ENCODE results near the gene MCHR1. TPM values are rescaled to one million over a fixed set of nuclear protein-coding genes. Genes with fewer than 3 reads are reported as not detected.

MCHR1 gene, protein sequence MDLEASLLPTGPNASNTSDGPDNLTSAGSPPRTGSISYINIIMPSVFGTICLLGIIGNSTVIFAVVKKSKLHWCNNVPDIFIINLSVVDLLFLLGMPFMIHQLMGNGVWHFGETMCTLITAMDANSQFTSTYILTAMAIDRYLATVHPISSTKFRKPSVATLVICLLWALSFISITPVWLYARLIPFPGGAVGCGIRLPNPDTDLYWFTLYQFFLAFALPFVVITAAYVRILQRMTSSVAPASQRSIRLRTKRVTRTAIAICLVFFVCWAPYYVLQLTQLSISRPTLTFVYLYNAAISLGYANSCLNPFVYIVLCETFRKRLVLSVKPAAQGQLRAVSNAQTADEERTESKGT
- total RNA-seq (1 to 10 TPM in 1 of 2 donors, under 1 TPM in 1; 0.23 to 1.5 TPM), polyA plus RNA-seq (1 to 10 TPM in 1 of 2 donors, under 1 TPM in 1; 0.61 to 2.4 TPM)

DNA sequence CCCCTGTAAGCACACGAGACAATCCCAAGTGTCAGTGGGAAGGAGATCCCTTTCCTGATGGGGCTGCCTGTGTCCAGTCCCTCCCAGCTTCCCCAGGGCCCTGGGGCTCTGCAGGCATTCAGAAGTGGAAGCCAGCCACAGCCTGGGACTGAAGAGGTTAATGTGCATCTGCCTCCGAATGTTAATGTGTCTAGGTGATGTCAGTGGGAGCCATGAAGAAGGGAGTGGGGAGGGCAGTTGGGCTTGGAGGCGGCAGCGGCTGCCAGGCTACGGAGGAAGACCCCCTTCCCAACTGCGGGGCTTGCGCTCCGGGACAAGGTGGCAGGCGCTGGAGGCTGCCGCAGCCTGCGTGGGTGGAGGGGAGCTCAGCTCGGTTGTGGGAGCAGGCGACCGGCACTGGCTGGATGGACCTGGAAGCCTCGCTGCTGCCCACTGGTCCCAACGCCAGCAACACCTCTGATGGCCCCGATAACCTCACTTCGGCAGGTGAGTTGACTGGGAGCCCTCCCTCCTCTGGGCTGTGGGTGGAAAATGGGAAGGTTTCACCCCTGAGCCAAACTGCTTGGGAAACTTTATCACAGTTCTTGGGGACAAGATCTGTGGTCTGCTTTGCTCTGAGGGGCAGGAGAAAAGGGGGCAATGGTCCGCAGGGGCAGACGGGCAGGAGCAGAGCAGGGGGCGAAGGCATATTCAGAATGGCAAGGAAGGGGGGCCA is at the start of gene MCHR1:
MCHR1 (plus strand) TSS at position 236 of the 715 bp plus-strand sequence; CDS start at position 405, 169 bp downstream.
- Histone ChIP-seq H3K27ac (ENCODE audit: low read depth in 1 of 2, low read length in 2 of 2) (peak within 1 kb of the TSS; percentile 67 to 69), H3K9ac (ENCODE audit: low read depth in 1 of 2, low read length in 2 of 2) (no peak within 1 kb of the TSS), H3K4me1 (ENCODE audit: control insufficient read depth in 4 of 4, insufficient read depth in 4 of 4, low read length in 3 of 4) (peaks cover 15 to 46% (median 36%) of the 10 kb centered on the region in 4 donors), H3K4me3 (ENCODE audit: low read depth in 1 of 3, low read length in 3 of 3) (peak within 1 kb of the TSS; percentile 6 to 50 (median 22)), H3K27me3 (ENCODE audit: control insufficient read depth in 4 of 4, insufficient read depth in 4 of 4, low read length in 3 of 4) (no peaks in the 10 kb centered on the region), H3K9me3 (ENCODE audit: control insufficient read depth in 4 of 4, low read length in 3 of 4) (no peaks in the 10 kb centered on the region), H3K36me3 (ENCODE audit: control insufficient read depth in 4 of 4, insufficient read depth in 3 of 4, low read depth in 1 of 4, low read length in 3 of 4) (no peaks in the 10 kb centered on the region)
- TF ChIP-seq EGR1 (IDR thresholded peaks at IDR 0.05; ENCODE audit: low read depth in 2 of 2) (peak; percentile 33 to 88), TAF1 (conservative IDR thresholded peaks at IDR 0.05) (no peak), HNF4A (conservative IDR thresholded peaks at IDR 0.05) (peak in 1 of 2 donors; percentile 45), GABPA (IDR thresholded peaks at IDR 0.05 in 1 of 2, conservative IDR thresholded peaks at IDR 0.05 in 1 of 2) (no peak), RXRA (IDR thresholded peaks at IDR 0.05) (peak in 1 of 2 donors; percentile 54)
- TF ChIP-seq, protein P1, sequence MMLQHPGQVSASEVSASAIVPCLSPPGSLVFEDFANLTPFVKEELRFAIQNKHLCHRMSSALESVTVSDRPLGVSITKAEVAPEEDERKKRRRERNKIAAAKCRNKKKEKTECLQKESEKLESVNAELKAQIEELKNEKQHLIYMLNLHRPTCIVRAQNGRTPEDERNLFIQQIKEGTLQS (IDR thresholded peaks at IDR 0.05) = no peak
- WGBS = 16% methylated on average over 21 of the region's 21 CpGs
- DNase-seq (ENCODE audit: low spot score) = no peak

DNA sequence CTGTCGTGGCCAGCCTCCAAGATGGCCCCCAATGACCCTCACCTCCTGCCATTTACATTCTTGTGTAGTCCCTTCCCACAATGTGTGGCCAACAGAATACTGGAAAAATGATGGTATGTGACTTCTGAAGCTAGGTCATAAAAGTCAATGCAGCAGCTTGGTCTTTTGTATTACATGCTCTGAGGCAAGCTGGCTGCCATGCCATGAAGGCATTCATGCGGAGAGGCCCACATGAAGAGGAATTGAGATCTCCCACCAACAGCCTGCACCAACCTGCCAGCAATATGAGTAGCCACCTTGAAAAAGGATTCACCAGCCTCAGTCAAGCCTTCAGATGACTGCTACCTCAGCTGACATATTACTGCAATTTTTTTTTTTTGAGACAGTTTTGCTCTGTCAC is 47.4 kb upstream of the MCHR1 start:
- H3K36me3 ChIP-seq (ENCODE audit: control insufficient read depth in 4 of 4, insufficient read depth in 3 of 4, low read depth in 1 of 4, low read length in 3 of 4) = no peaks in the 10 kb centered on the region
- TF ChIP-seq RAD21 (IDR thresholded peaks at IDR 0.05) (no peak), HNF4A (conservative IDR thresholded peaks at IDR 0.05) (no peak), NR2F2 (IDR thresholded peaks at IDR 0.05) (no peak)
- H3K27ac ChIP-seq (ENCODE audit: low read depth in 1 of 2, low read length in 2 of 2) = no peak overlapping the region
- H3K4me1 ChIP-seq (ENCODE audit: control insufficient read depth in 4 of 4, insufficient read depth in 4 of 4, low read length in 3 of 4) = peaks cover 2 to 14% (median 10%) of the 10 kb centered on the region in 4 donors
- H3K9me3 ChIP-seq (ENCODE audit: control insufficient read depth in 4 of 4, low read length in 3 of 4) = no peaks in the 10 kb centered on the region
- no peak overlapping the region for H3K4me3 ChIP-seq (ENCODE audit: low read depth in 1 of 3, low read length in 3 of 3)
- WGBS = 98% methylated on average over 2 of the region's 2 CpGs
- no peak for DNase-seq (ENCODE audit: low spot score)
- H3K9ac ChIP-seq (ENCODE audit: low read depth in 1 of 2, low read length in 2 of 2) = no peak overlapping the region
- no peaks in the 10 kb centered on the region for H3K27me3 ChIP-seq (ENCODE audit: control insufficient read depth in 4 of 4, insufficient read depth in 4 of 4, low read length in 3 of 4)

- Histone ChIP-seq H3K4me1 (ENCODE audit: control insufficient read depth in 4 of 4, insufficient read depth in 4 of 4, low read length in 3 of 4) (peaks cover 4 to 19% (median 13%) of the 10 kb centered on the region in 4 donors), H3K4me3 (ENCODE audit: low read depth in 1 of 3, low read length in 3 of 3) (no peak overlapping the region), H3K27ac (ENCODE audit: low read depth in 1 of 2, low read length in 2 of 2) (no peak overlapping the region), H3K27me3 (ENCODE audit: control insufficient read depth in 4 of 4, insufficient read depth in 4 of 4, low read length in 3 of 4) (no peaks in the 10 kb centered on the region), H3K9me3 (ENCODE audit: control insufficient read depth in 4 of 4, low read length in 3 of 4) (no peaks in the 10 kb centered on the region), H3K36me3 (ENCODE audit: control insufficient read depth in 4 of 4, insufficient read depth in 3 of 4, low read depth in 1 of 4, low read length in 3 of 4) (no peaks in the 10 kb centered on the region), H3K9ac (ENCODE audit: low read depth in 1 of 2, low read length in 2 of 2) (no peak overlapping the region)
- TF ChIP-seq MAX (IDR thresholded peaks at IDR 0.05) (no peak), TAF1 (conservative IDR thresholded peaks at IDR 0.05) (no peak), GABPA (IDR thresholded peaks at IDR 0.05 in 1 of 2, conservative IDR thresholded peaks at IDR 0.05 in 1 of 2) (no peak), NR2F2 (IDR thresholded peaks at IDR 0.05) (no peak), RXRA (IDR thresholded peaks at IDR 0.05) (no peak)
- TF ChIP-seq, protein P2, sequence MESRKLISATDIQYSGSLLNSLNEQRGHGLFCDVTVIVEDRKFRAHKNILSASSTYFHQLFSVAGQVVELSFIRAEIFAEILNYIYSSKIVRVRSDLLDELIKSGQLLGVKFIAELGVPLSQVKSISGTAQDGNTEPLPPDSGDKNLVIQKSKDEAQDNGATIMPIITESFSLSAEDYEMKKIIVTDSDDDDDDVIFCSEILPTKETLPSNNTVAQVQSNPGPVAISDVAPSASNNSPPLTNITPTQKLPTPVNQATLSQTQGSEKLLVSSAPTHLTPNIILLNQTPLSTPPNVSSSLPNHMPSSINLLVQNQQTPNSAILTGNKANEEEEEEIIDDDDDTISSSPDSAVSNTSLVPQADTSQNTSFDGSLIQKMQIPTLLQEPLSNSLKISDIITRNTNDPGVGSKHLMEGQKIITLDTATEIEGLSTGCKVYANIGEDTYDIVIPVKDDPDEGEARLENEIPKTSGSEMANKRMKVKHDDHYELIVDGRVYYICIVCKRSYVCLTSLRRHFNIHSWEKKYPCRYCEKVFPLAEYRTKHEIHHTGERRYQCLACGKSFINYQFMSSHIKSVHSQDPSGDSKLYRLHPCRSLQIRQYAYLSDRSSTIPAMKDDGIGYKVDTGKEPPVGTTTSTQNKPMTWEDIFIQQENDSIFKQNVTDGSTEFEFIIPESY (IDR thresholded peaks at IDR 0.05) = no peak
- no peak for DNase-seq (ENCODE audit: low spot score)
- 95% methylated on average over 3 of the region's 3 CpGs for WGBS
These were observed 46.2 kb upstream of the MCHR1 start for GRCh38 chr22:40633036-40633435.
